Naive thymus-derived CD8-positive, alpha-beta T cell (primary cell): ENCODE data around the gene SCIMP. TPM values are rescaled to one million over a fixed set of nuclear protein-coding genes. Genes with fewer than 3 reads are reported as not detected.
"Not testable (repeated sequence)": the region's sequence is repeated elsewhere in the genome, so short reads cannot be mapped to it uniquely, and the experiment has no call there.

Experiments
- ATAC-seq, 2 donors: fragments of 150-1000 bp; cut with Tn5 transposase in 1 of 2; sonication (Bioruptor Pico), chemical (Tn5 transposase) in 1 of 2; 1 replicate in 1 of 2; 2 replicates in 1 of 2; pipeline ENCODE4 v1.10.0; 2021; ENCODE audit warnings: mild to moderate bottlenecking in 2 of 2, moderate library complexity in 2 of 2
- POLR2A ChIA-PET: fragments of 350-600 bp; sonication (Branson Sonifier 250); formaldehyde crosslinking; loops from one replicate; lab custom pipeline; 2021; ENCODE audit warnings: antibody characterized with exemption; lab: Charles Lee
- DNase-seq, 10 donors: peaks; one replicate each; pipeline versions ENCODE4 v3.0.0 to v3.0.0-alpha.2; 2020 to 2022
- H3K27ac Mint-ChIP-seq, 10 donors: one replicate each; pipeline ENCODE4 v1.8.0; 2020 to 2022; ENCODE audit warnings: mild to moderate bottlenecking in 10 of 10, mixed read lengths in 10 of 10, moderate library complexity in 4 of 10, inconsistent platforms in 1 of 10
- H3K27me3 Mint-ChIP-seq, 5 donors: one replicate each; pipeline ENCODE4 v1.8.0; 2021 to 2022; ENCODE audit warnings: mixed read lengths in 5 of 5
- H3K36me3 Mint-ChIP-seq, 3 donors: one replicate each; pipeline ENCODE4 v1.8.0; 2020 to 2022; ENCODE audit warnings: mixed read lengths in 3 of 3, mild to moderate bottlenecking in 2 of 3, inconsistent platforms in 1 of 3
- H3K4me1 Mint-ChIP-seq, 4 donors: one replicate each; pipeline ENCODE4 v1.8.0; 2021 to 2022; ENCODE audit warnings: mixed read lengths in 4 of 4
- H3K4me3 Mint-ChIP-seq, 10 donors: one replicate each; pipeline ENCODE4 v1.8.0; 2020 to 2022; ENCODE audit warnings: mild to moderate bottlenecking in 10 of 10, mixed read lengths in 10 of 10, moderate library complexity in 6 of 10, inconsistent platforms in 1 of 10
- H3K9me3 Mint-ChIP-seq, 9 donors: one replicate each; pipeline ENCODE4 v1.8.0; 2020 to 2022; ENCODE audit warnings: mixed read lengths in 9 of 9, mild to moderate bottlenecking in 3 of 9, inconsistent platforms in 1 of 9, moderate library complexity in 1 of 9
- polyA plus RNA-seq, 3 donors: library from polyadenylated mRNA; unstranded; fragments of 300-500 nt; fragmentation: Illumina TruSeq; gene quantifications; one replicate each; pipeline ENCODE4 v1.2.3, GENCODE V29; 2021
- total RNA-seq, 8 experiments: library from RNA in 2 of 8; stranded (reverse) in 2 of 8; gene quantifications; one replicate each; pipeline ENCODE4 v1.2.3 and lab custom pipeline; 2021 to 2026

SCIMP gene
- total and polyA plus RNA-seq, 5 experiments from 2014 or later: 0.11 to 2.8 (median 0.72) TPM

GRCh38 chr17:5233492-5233891, 1.2 kb downstream of the SCIMP start:
- H3K27ac Mint-ChIP-seq: peak overlapping the region in 7 of 10 donors; percentile 9 to 80 (median 65)
- ATAC-seq, H3K9me3 Mint-ChIP-seq, H3K36me3 Mint-ChIP-seq, DNase-seq, H3K27me3 Mint-ChIP-seq, POLR2A ChIA-PET: not testable (repeated sequence)
- peak overlapping the region in 1 of 10 donors; percentile 76 for H3K4me3 Mint-ChIP-seq
- H3K4me1 Mint-ChIP-seq: peaks cover 15 to 80% (median 43%) of the 10 kb centered on the region in 4 donors

DNA sequence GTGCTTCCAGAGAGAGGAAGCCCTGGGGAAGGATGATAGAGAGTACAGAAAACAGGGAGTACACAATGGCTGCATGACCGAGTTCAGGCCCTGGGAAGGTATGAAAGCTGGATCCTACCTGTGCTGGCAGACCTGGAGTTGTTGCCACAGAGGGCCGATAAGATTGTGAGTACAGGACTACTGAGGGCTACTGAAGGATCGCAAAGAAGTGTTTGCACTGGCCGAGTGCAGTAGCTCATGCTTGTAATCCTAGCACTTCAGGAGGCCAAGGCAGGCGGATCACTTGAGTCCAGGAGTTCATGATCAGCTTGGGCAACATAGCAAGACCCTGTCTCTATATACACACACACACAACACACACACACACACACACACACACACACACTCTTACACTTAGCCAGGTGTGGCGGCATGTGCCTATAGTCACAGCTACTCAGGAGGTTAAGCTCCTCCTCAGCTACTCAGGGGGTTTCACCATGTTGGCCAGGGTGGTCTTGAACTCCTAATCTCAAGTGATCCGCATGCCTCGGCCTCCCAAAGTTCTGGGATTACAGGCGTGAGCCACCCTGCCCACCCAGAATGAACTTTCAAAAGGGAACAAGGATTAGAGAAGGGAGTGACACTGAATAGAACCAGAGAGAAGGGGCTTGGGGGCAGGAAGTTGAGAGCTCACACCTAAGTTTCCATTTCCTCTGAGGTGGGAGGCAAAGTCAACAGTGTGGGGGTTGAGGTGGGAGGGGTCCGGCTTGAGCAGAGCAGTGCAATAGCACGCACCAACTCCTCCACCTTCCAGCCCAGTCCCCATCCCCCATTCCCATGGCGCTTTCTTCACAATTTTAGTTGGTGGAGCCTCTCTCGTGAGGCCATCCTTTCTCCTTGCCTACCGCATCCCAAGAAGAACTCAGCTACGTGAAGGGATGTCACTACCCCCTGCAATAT, 7.5 kb downstream of the SCIMP start:
- H3K4me1 Mint-ChIP-seq: peaks cover 22 to 80% (median 67%) of the 10 kb centered on the region in 4 donors

DNA sequence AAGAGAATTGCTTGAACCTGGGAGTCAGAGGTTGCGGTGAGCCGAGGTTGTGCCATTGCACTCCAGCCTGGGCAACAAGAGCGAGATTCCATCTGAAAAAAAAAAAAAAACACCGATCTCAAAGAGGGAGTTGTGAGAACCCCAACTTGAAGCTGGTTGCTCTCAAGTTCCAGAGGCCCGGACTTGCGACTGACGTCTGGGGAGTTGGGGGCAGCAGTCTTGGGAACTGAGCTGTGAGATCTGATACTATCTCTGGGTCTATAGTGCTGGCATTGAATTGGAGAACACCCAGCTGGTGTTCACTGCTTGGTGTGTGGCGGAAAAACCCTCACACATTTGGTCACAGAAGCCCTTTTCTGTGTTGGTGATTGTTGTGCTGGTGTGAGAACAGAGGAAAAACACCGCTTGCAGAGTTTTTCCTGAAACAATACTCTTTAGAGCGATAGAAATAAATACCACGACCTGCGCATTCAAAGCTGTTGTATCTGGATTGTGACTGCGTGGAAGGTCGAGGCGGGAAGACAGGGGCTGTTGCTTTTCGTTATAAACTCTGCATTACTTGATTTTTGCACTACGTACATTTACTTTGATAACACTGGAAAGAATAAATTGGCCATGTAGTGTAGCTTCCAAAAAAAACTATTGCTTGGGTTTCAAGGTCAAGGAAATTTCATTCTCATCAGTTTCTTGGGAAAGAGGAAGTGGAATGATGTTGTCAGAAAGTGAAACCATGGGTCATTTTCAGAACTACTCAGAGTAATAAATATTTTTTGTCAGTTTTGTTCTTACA, 8.8 kb downstream of the SCIMP start:
- Mint-ChIP-seq H3K27me3 (no peaks in the 10 kb centered on the region), H3K9me3 (no peaks in the 10 kb centered on the region), H3K4me1 (peaks cover 29 to 86% (median 76%) of the 10 kb centered on the region in 4 donors), H3K27ac (peak overlapping the region; percentile 40 to 99 (median 94)), H3K4me3 (peak overlapping the region in 9 of 10 donors; percentile 5 to 85 (median 55)), H3K36me3 (peaks cover 0 to 6% (median 2%) of the 10 kb centered on the region in 3 donors)
- DNase-seq (no peak), ATAC-seq (no peak)
- POLR2A ChIA-PET: interaction anchor here (0.5 to 5.7 kb wide), 10 partner anchors 12 to 281 kb away, joined by 3 to 34 read pairs (median 8); partner anchors contain the start of genes RABEP1 and ZNF594

More for the DNA sequence above, 7.5 kb downstream of the SCIMP start:
- Mint-ChIP-seq H3K9me3 (no peaks in the 10 kb centered on the region), H3K36me3 (peaks cover 0 to 6% (median 2%) of the 10 kb centered on the region in 3 donors), H3K27ac (peak overlapping the region; percentile 88 to 99 (median 97)), H3K4me3 (peak overlapping the region; percentile 60 to 89 (median 75)), H3K27me3 (no peaks in the 10 kb centered on the region)
- DNase-seq (peak in 6 of 10 donors; percentile 23 to 72 (median 56)), ATAC-seq (peak; percentile 85 to 90)
- POLR2A ChIA-PET: interaction anchor here (0.6 to 5.7 kb wide), 13 partner anchors 9 to 55 kb away, joined by 3 to 34 read pairs (median 6); partner anchors contain the start of genes RABEP1 and ZNF594

GRCh38 chr17:5221912-5222311, 12.7 kb downstream of the SCIMP start:
- H3K27me3 Mint-ChIP-seq, H3K36me3 Mint-ChIP-seq, H3K9me3 Mint-ChIP-seq, ATAC-seq, DNase-seq: not testable (repeated sequence)
- POLR2A ChIA-PET: interaction anchor here (1.4 kb wide), 1 partner anchor 11 kb away, joined by 3 read pairs; no protein-coding TSS in a partner anchor
- peaks cover 17 to 60% (median 48%) of the 10 kb centered on the region in 4 donors for H3K4me1 Mint-ChIP-seq
- H3K27ac Mint-ChIP-seq: peak overlapping the region in 9 of 10 donors; percentile 75 to 94 (median 90)
- H3K4me3 Mint-ChIP-seq: peak overlapping the region in 4 of 10 donors; percentile 41 to 80 (median 72)

GRCh38 chr17:5220074-5220473, 14.6 kb downstream of the SCIMP start:
- no peak overlapping the region for H3K4me3 Mint-ChIP-seq
- H3K27me3 Mint-ChIP-seq: no peaks in the 10 kb centered on the region
- ATAC-seq (no peak), DNase-seq (no peak)
- peaks cover 0 to 19% (median 13%) of the 10 kb centered on the region in 3 donors for H3K36me3 Mint-ChIP-seq
- POLR2A ChIA-PET: interaction anchor here (0.6 to 1.5 kb wide), 3 partner anchors 9 to 172 kb away, joined by 4 read pairs; no protein-coding TSS in a partner anchor
- no peaks in the 10 kb centered on the region for H3K9me3 Mint-ChIP-seq
- peak overlapping the region in 8 of 10 donors; percentile 11 to 88 (median 62) for H3K27ac Mint-ChIP-seq
- H3K4me1 Mint-ChIP-seq: peaks cover 11 to 45% (median 31%) of the 10 kb centered on the region in 4 donors

DNA sequence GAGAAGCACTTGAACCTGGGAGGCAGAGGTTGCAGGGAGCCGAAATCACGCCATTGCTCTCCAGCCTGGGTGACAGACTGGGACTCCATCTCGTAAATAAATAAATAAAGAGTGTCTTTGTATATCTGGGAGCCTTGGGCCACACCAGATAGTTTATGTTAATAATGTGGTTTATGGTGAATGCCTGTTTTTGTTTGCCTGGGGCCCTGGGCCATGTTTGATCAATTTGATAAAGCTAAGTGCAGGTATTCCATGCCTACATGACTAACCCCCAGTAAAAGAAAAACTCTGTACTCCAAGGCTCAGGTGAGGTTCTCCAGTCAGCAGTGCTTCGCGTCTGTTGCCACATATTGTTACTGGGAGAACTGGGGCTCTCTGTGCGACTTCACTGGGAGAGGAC, 15.1 kb downstream of the SCIMP start:
- no peak for DNase-seq
- POLR2A ChIA-PET: interaction anchor here (1.5 kb wide), 1 partner anchor 9 kb away, joined by 4 read pairs; no protein-coding TSS in a partner anchor
- Mint-ChIP-seq H3K9me3 (no peaks in the 10 kb centered on the region), H3K4me3 (peak overlapping the region in 1 of 10 donors; percentile 37), H3K27me3 (no peaks in the 10 kb centered on the region), H3K4me1 (peaks cover 8 to 43% (median 27%) of the 10 kb centered on the region in 4 donors), H3K36me3 (peaks cover 0 to 23% (median 14%) of the 10 kb centered on the region in 3 donors), H3K27ac (peak overlapping the region in 7 of 10 donors; percentile 33 to 88 (median 72))
- no peak for ATAC-seq

DNA sequence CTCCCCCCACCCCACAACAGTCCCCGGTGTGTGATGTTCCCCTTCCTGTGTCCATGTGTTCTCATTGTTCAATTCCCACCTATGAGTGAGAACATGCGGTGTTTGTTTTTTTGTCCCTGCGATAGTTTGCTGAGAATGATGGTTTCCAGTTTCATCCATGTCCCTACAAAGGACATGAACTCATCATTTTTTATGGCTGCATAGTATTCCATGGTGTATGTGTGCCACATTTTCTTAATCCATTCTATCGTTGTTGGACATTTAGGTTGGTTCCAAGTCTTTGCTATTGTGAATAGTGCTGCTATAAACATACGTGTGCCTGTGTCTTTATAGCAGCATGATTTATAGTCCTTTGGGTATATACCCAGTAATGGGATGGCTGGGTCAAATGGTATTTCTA, 17.1 kb downstream of the SCIMP start:
- H3K27me3 Mint-ChIP-seq, DNase-seq, H3K27ac Mint-ChIP-seq, H3K9me3 Mint-ChIP-seq, H3K4me3 Mint-ChIP-seq, POLR2A ChIA-PET, ATAC-seq: not testable (repeated sequence)
- peaks cover 8 to 27% (median 16%) of the 10 kb centered on the region in 4 donors for H3K4me1 Mint-ChIP-seq
- H3K36me3 Mint-ChIP-seq: peaks cover 0 to 30% (median 13%) of the 10 kb centered on the region in 3 donors

DNA sequence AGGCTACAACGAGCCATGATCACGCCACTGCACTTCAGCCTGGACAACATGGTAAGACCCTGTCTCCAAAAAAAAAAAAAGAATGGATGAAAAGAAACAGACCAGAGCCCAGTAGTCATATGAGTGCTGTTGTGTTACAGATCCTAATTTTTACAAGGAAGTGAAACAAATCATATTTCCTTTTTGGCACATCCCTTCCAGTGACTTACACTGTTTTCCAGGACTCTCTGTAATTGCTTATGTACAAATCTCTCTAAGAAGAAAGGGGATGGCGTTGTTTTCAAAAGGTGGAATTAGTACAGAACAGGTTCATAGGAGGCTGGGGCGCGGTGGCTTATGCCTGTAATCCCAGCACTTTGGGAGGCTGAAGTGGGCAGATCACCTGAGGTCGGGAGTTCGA, 23.2 kb downstream of the SCIMP start:
- H3K9me3 Mint-ChIP-seq: no peaks in the 10 kb centered on the region
- H3K27me3 Mint-ChIP-seq: no peaks in the 10 kb centered on the region
- peaks cover 0 to 35% (median 14%) of the 10 kb centered on the region in 3 donors for H3K36me3 Mint-ChIP-seq
- peaks cover 14 to 50% (median 32%) of the 10 kb centered on the region in 4 donors for H3K4me1 Mint-ChIP-seq
- no peak for DNase-seq
- peak overlapping the region in 2 of 10 donors; percentile 34 to 67 for H3K4me3 Mint-ChIP-seq
- H3K27ac Mint-ChIP-seq: peak overlapping the region; percentile 60 to 92 (median 84)
- POLR2A ChIA-PET: interaction anchor here (0.7 to 3.4 kb wide), 6 partner anchors 8 to 39 kb away, joined by 3 to 34 read pairs (median 4); no protein-coding TSS in a partner anchor
- no peak for ATAC-seq

DNA sequence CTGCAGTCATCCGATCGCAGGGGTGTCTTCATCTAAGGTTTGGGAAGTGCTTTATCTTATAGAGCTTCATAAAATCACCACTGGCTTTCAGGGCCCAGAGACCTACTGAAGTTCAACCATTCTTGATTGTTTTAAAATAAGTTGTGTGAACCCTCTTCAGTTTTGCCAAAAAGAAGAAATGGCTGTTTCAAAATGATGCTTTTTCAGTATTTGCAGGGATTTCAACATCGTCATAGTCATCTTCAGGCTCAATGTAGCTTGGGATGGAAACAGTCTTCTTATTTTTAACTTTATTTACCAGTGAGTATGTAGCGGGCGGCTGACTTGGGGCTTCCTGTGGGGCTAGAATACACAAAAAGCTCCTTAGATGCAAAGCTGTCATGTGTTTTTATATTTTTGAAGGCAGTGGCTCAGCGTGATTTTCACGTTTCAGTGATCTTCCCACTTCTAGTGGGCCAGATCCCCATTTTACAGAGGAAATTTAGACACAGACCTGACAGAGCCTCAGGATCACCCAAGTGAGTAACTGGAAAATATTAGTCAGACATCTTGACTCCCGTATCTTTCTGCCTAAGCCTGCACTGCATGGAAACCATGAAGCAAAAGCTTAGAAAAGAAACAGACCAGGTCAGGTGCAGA, 23.9 kb downstream of the SCIMP start:
- H3K4me3 Mint-ChIP-seq: peak overlapping the region in 9 of 10 donors; percentile 4 to 67 (median 45)
- H3K4me1 Mint-ChIP-seq: peaks cover 14 to 50% (median 32%) of the 10 kb centered on the region in 4 donors
- H3K27me3 Mint-ChIP-seq: no peaks in the 10 kb centered on the region
- H3K9me3 Mint-ChIP-seq: no peaks in the 10 kb centered on the region
- POLR2A ChIA-PET: interaction anchor here (0.7 to 3.4 kb wide), 8 partner anchors 9 to 71 kb away, joined by 3 to 34 read pairs (median 3); no protein-coding TSS in a partner anchor
- ATAC-seq: peak in 1 of 2 donors; percentile 56
- H3K27ac Mint-ChIP-seq: peak overlapping the region; percentile 60 to 92 (median 86)
- DNase-seq: peak in 1 of 10 donors; percentile 16
- H3K36me3 Mint-ChIP-seq: peaks cover 0 to 30% (median 12%) of the 10 kb centered on the region in 3 donors

DNA sequence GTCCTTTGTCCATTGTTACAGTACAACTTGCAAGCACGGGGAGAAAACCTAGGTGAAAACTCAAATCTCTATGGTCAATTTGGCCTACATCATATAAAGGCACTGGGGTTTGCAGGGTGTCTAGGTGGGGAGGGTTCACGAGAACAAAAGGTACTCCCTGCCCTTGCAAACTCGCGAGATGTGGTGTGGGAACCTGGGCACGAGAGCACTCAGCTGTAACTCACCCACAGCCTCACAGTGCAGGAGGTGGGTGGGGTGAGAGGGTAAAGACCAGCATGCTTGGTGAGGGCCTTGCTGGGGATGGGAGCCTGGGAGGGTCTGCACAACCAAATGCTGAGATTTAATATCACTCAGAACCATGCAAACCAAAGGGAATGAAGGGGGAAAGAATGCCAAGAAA, 24.6 kb downstream of the SCIMP start:
- peak overlapping the region in 5 of 10 donors; percentile 34 to 67 (median 61) for H3K4me3 Mint-ChIP-seq
- DNase-seq: no peak
- POLR2A ChIA-PET: interaction anchor here (0.9 to 3.4 kb wide), 6 partner anchors 10 to 71 kb away, joined by 3 to 34 read pairs (median 4); no protein-coding TSS in a partner anchor

GRCh38 chr17:5209396-5209795, 25.3 kb downstream of the SCIMP start:
- no peak for DNase-seq
- H3K4me3 Mint-ChIP-seq: no peak overlapping the region
- ATAC-seq: no peak

More for the DNA sequence above, 24.6 kb downstream of the SCIMP start:
- H3K9me3 Mint-ChIP-seq: no peaks in the 10 kb centered on the region
- no peak for ATAC-seq
- peak overlapping the region; percentile 60 to 92 (median 86) for H3K27ac Mint-ChIP-seq
- H3K27me3 Mint-ChIP-seq: no peaks in the 10 kb centered on the region
- peaks cover 14 to 50% (median 32%) of the 10 kb centered on the region in 4 donors for H3K4me1 Mint-ChIP-seq
- H3K36me3 Mint-ChIP-seq: peaks cover 0 to 23% (median 12%) of the 10 kb centered on the region in 3 donors

More at GRCh38 chr17:5209396-5209795, 25.3 kb downstream of the SCIMP start:
- Mint-ChIP-seq H3K27me3 (no peaks in the 10 kb centered on the region), H3K4me1 (peaks cover 14 to 50% (median 31%) of the 10 kb centered on the region in 4 donors), H3K9me3 (no peaks in the 10 kb centered on the region), H3K36me3 (peaks cover 0 to 18% (median 8%) of the 10 kb centered on the region in 3 donors), H3K27ac (peak overlapping the region in 6 of 10 donors; percentile 71 to 91 (median 84))
- POLR2A ChIA-PET: no interaction called here
